Caco-2 (cell line): ENCODE results near the gene OGG1. TPM values are rescaled to one million over a fixed set of nuclear protein-coding genes. Genes with fewer than 3 reads are reported as not detected.

Experiments
- BruUV-seq: library from RNA; stranded (reverse); fragments of 400-500 nt; replicated peaks from 2 replicates; lab custom pipeline; 2021; lab: Mats Ljungman, UMichigan
- CTCF ChIA-PET: fragments of 300-600 bp; sonication (Branson Sonifier 250); formaldehyde crosslinking; loops from one replicate; lab custom pipeline; 2022; ENCODE audit warnings: antibody characterized with exemption; lab: Charles Lee
- POLR2A ChIA-PET: fragments of 300-600 bp; sonication (Branson Sonifier 250); formaldehyde crosslinking; loops from one replicate; lab custom pipeline; 2022; ENCODE audit warnings: antibody characterized with exemption; lab: Charles Lee
- DNase-seq, 2 experiments: peaks; one replicate each; pipeline versions ENCODE4 v3.0.0 to v3.0.0-alpha.2; 2020 to 2022
- H3K27me3 ChIP-seq: replicated peaks from 2 replicates; pipeline ENCODE4 v1.6.0; 2011; ENCODE audit warnings: low read length; ENCODE audit not compliant: control insufficient read depth, insufficient read depth
- H3K36me3 ChIP-seq: 2 replicates; pipeline ENCODE4 v1.5.1; 2011; ENCODE audit warnings: low read length; ENCODE audit not compliant: control insufficient read depth, insufficient read depth
- H3K4me1 ChIP-seq: fragments of 250-450 bp; sonication (Bioruptor Pico); 2 replicates; pipeline ENCODE4 v1.5.1; 2020; ENCODE audit warnings: mild to moderate bottlenecking
- H3K4me3 ChIP-seq: 2 replicates; pipeline ENCODE4 v1.5.1; 2011; ENCODE audit warnings: low read depth, mild to moderate bottlenecking, control low read depth, low read length
- H3K9me3 ChIP-seq: fragments of 250-450 bp; sonication (Bioruptor Pico); 2 replicates; pipeline ENCODE4 v1.5.1; 2020; ENCODE audit warnings: mild to moderate bottlenecking, moderate library complexity
- H3K27ac Mint-ChIP-seq: one replicate; pipeline ENCODE4 v1.8.0; 2022; ENCODE audit warnings: mixed read lengths; ENCODE audit not compliant: unreplicated experiment
- H3K27me3 Mint-ChIP-seq: one replicate; pipeline ENCODE4 v1.8.0; 2022; ENCODE audit warnings: mixed read lengths; ENCODE audit not compliant: insufficient read depth, unreplicated experiment
- H3K36me3 Mint-ChIP-seq: one replicate; pipeline ENCODE4 v1.8.0; 2022; ENCODE audit warnings: mild to moderate bottlenecking, mixed read lengths; ENCODE audit not compliant: insufficient read depth, unreplicated experiment
- H3K4me1 Mint-ChIP-seq: one replicate; pipeline ENCODE4 v1.8.0; 2022; ENCODE audit warnings: low read depth, mixed read lengths; ENCODE audit not compliant: unreplicated experiment
- H3K4me3 Mint-ChIP-seq: one replicate; pipeline ENCODE4 v1.8.0; 2022; ENCODE audit warnings: mild to moderate bottlenecking, moderate library complexity, mixed read lengths; ENCODE audit not compliant: unreplicated experiment
- H3K9me3 Mint-ChIP-seq: one replicate; pipeline ENCODE4 v1.8.0; 2022; ENCODE audit warnings: mixed read lengths; ENCODE audit not compliant: unreplicated experiment
- CTCF ChIP-seq, 2 experiments: fragments of 200-600 bp in 1 of 2; IDR thresholded peaks; 1 replicate in 1 of 2; 2 replicates in 1 of 2; pipeline versions ENCODE4 v1.5.1 to v1.8.0; 2011 to 2022; ENCODE audit warnings: antibody characterized with exemption in 1 of 2, control low read depth in 1 of 2, inconsistent platforms in 1 of 2, low read depth in 1 of 2, low read length in 1 of 2, mild to moderate bottlenecking in 1 of 2, moderate library complexity in 1 of 2; ENCODE audit not compliant: insufficient read depth in 1 of 2, severe bottlenecking in 1 of 2, unreplicated experiment in 1 of 2
- intact Hi-C: fragments of 100-400 bp; cut with micrococcal nuclease; formaldehyde crosslinking; loops from one replicate; pipeline ENCODE4 v1.10.0; 2022; ENCODE audit not compliant: unreplicated experiment
- total RNA-seq: library from RNA; stranded (reverse); gene quantifications from 2 replicates; pipeline ENCODE4 v1.2.3, GENCODE V29; 2022

The OGG1 gene
- total RNA-seq, 1 experiment from 2014 or later, result 25.3 TPM

GRCh38 chr3:9715764-9716437 is 33.9 kb upstream of the OGG1 start:
- intact Hi-C loops, result no loop called here
- H3K36me3 ChIP-seq, result no peaks in the 10 kb centered on the region
- no peaks in the 10 kb centered on the region for H3K4me1 ChIP-seq
- Mint-ChIP-seq H3K9me3 (no peaks in the 10 kb centered on the region), H3K36me3 (no peaks in the 10 kb centered on the region), H3K27me3 (peaks cover 20% of the 10 kb centered on the region), H3K27ac (no peak overlapping the region), H3K4me1 (no peaks in the 10 kb centered on the region), H3K4me3 (no peak overlapping the region)
- no peak overlapping the region for H3K4me3 ChIP-seq
- peak; percentile 51 to 59 for DNase-seq
- CTCF ChIA-PET, result no interaction called here
- no peaks in the 10 kb centered on the region for H3K9me3 ChIP-seq
- TF ChIP-seq CTCF (IDR thresholded peaks at IDR 0.05; ENCODE audit: insufficient read depth in 1 of 2, low read depth in 1 of 2, low read length in 1 of 2, severe bottlenecking in 1 of 2, unreplicated experiment in 1 of 2), result peak in 1 of 2 experiments; percentile 83
- no peaks in the 10 kb centered on the region for H3K27me3 ChIP-seq
- BruUV-seq, result no TSS peak
- POLR2A ChIA-PET, result no interaction called here

GRCh38 chr3:9716801-9717555 is 32.8 kb upstream of the OGG1 start:
- ChIA-PET CTCF (no interaction called here), POLR2A (no interaction called here)
- Histone ChIP-seq H3K9me3 (no peaks in the 10 kb centered on the region), H3K4me1 (no peaks in the 10 kb centered on the region), H3K27me3 (no peaks in the 10 kb centered on the region), H3K36me3 (no peaks in the 10 kb centered on the region), H3K4me3 (no peak overlapping the region)
- BruUV-seq, result no TSS peak
- Mint-ChIP-seq H3K27ac (no peak overlapping the region), H3K4me1 (no peaks in the 10 kb centered on the region), H3K27me3 (peaks cover 17% of the 10 kb centered on the region), H3K9me3 (no peaks in the 10 kb centered on the region), H3K4me3 (no peak overlapping the region), H3K36me3 (no peaks in the 10 kb centered on the region)
- TF ChIP-seq CTCF (IDR thresholded peaks at IDR 0.05; ENCODE audit: insufficient read depth in 1 of 2, low read depth in 1 of 2, low read length in 1 of 2, severe bottlenecking in 1 of 2, unreplicated experiment in 1 of 2), result no peak
- intact Hi-C loops, result no loop called here
- no peak for DNase-seq

- Histone ChIP-seq H3K4me1 (no peaks in the 10 kb centered on the region), H3K9me3 (no peaks in the 10 kb centered on the region), H3K4me3 (no peak overlapping the region), H3K36me3 (no peaks in the 10 kb centered on the region), H3K27me3 (no peaks in the 10 kb centered on the region)
- Mint-ChIP-seq H3K9me3 (no peaks in the 10 kb centered on the region), H3K4me1 (no peaks in the 10 kb centered on the region), H3K36me3 (no peaks in the 10 kb centered on the region), H3K27me3 (peaks cover 14% of the 10 kb centered on the region), H3K27ac (no peak overlapping the region), H3K4me3 (no peak overlapping the region)
- intact Hi-C loops, result no loop called here
- TF ChIP-seq CTCF (IDR thresholded peaks at IDR 0.05; ENCODE audit: insufficient read depth in 1 of 2, low read depth in 1 of 2, low read length in 1 of 2, severe bottlenecking in 1 of 2, unreplicated experiment in 1 of 2), result no peak
- no TSS peak for BruUV-seq
- DNase-seq, result no peak
- ChIA-PET CTCF (no interaction called here), POLR2A (interaction anchor here (0.5 kb wide), 1 partner anchor 78 kb away, joined by 3 read pairs; no protein-coding TSS in a partner anchor)
Observed at GRCh38 chr3:9717563-9717962, 32.2 kb upstream of the OGG1 start.
